HG03064 (cell line): ENCODE measurements around the gene MMS19.
"Not testable (repeated sequence)": the region's sequence is repeated elsewhere in the genome, so short reads cannot be mapped to it uniquely, and the experiment has no call there.

Source experiments
- ATAC-seq: cut with Tn5 transposase; IDR thresholded peaks from one replicate; pipeline ENCODE4 v1.9.1; 2021; ENCODE audit warnings: low read depth; ENCODE audit not compliant: unreplicated experiment

MMS19 gene

GRCh38 chr10:97529685-97530465 is 31.7 kb upstream of the MMS19 start:
- ATAC-seq = no peak

- not testable (repeated sequence) for ATAC-seq
Measured at GRCh38 chr10:97528876-97529275, 30.7 kb upstream of the MMS19 start.

GRCh38 chr10:97525683-97526110 is 27.5 kb upstream of the MMS19 start:
- no peak for ATAC-seq

- ATAC-seq = no peak
Measured at GRCh38 chr10:97525086-97525485, 26.9 kb upstream of the MMS19 start.

- ATAC-seq = no peak
Measured at GRCh38 chr10:97522937-97523336, 24.7 kb upstream of the MMS19 start.

- no peak for ATAC-seq
Measured at GRCh38 chr10:97522071-97522470, 23.8 kb upstream of the MMS19 start.

- no peak for ATAC-seq
Measured at GRCh38 chr10:97520978-97521761, 22.9 kb upstream of the MMS19 start.

GRCh38 chr10:97520520-97520919 is 22.3 kb upstream of the MMS19 start:
- ATAC-seq = no peak

- no peak for ATAC-seq
Measured at GRCh38 chr10:97519342-97519741, 21.1 kb upstream of the MMS19 start.

GRCh38 chr10:97518301-97519043 is 20.2 kb upstream of the MMS19 start:
- ATAC-seq = no peak

- ATAC-seq = no peak
Measured at GRCh38 chr10:97517778-97518300, 19.6 kb upstream of the MMS19 start.

- ATAC-seq = no peak
Measured at GRCh38 chr10:97517096-97517750, 19.0 kb upstream of the MMS19 start.

GRCh38 chr10:97515271-97515978 is 17.2 kb upstream of the MMS19 start:
- ATAC-seq = no peak

GRCh38 chr10:97514344-97514743 is 16.1 kb upstream of the MMS19 start:
- ATAC-seq = no peak

- ATAC-seq = no peak
Measured at GRCh38 chr10:97512993-97513392, 14.8 kb upstream of the MMS19 start.

GRCh38 chr10:97511711-97512440 is 13.7 kb upstream of the MMS19 start:
- no peak for ATAC-seq

- ATAC-seq = no peak
Measured at GRCh38 chr10:97510686-97511085, 12.5 kb upstream of the MMS19 start.

- ATAC-seq = no peak
Measured at GRCh38 chr10:97509120-97509680, 11.0 kb upstream of the MMS19 start.

- no peak for ATAC-seq
Measured at GRCh38 chr10:97508342-97508741, 10.1 kb upstream of the MMS19 start.
